Panc1 (cell line): ENCODE measurements around the gene MRM1.

Experiments used
- POLR2AphosphoS5 ChIP-seq: IDR thresholded peaks from 2 replicates; pipeline ENCODE4 v1.6.1; 2012; ENCODE audit warnings: mild to moderate bottlenecking, low read depth, low read length, moderate library complexity
- TF ChIP-seq, protein P1 (sequence below): fragments of 450-650 bp; IDR thresholded peaks from 2 replicates; pipeline ENCODE4 v1.5.1; 2017; ENCODE audit warnings: mild to moderate bottlenecking

DNA sequence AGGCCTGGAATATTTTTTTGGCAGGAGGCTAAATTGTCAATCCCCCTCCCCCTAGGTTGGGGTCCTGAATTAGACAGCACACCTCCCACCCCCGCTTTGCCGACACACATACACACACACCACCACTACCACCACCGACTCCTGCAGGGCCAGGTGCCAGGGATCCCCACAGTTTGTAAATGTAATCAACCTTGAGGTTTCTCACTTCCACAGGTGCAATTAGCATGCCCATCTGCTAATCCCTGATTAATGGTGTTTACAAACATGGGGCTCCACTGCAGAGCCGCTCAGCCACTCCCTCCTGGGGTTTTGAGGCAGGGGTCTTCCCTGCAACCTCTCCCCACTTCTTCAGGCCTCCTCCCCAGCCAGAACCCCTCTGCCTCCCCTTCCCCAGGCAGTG lies 11.8 kb downstream of the MRM1 start:
- no peak for TF ChIP-seq POLR2AphosphoS5
- TF ChIP-seq, protein P1, sequence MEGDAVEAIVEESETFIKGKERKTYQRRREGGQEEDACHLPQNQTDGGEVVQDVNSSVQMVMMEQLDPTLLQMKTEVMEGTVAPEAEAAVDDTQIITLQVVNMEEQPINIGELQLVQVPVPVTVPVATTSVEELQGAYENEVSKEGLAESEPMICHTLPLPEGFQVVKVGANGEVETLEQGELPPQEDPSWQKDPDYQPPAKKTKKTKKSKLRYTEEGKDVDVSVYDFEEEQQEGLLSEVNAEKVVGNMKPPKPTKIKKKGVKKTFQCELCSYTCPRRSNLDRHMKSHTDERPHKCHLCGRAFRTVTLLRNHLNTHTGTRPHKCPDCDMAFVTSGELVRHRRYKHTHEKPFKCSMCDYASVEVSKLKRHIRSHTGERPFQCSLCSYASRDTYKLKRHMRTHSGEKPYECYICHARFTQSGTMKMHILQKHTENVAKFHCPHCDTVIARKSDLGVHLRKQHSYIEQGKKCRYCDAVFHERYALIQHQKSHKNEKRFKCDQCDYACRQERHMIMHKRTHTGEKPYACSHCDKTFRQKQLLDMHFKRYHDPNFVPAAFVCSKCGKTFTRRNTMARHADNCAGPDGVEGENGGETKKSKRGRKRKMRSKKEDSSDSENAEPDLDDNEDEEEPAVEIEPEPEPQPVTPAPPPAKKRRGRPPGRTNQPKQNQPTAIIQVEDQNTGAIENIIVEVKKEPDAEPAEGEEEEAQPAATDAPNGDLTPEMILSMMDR = no peak
